HK-2 (cell line): ENCODE measurements around the gene NDUFS6.

Experiments used
- DNase-seq: peaks from one replicate; pipeline ENCODE4 v3.0.0-alpha.2; 2018; ENCODE audit not compliant: unreplicated experiment

The NDUFS6 gene

GRCh38 chr5:1851290-1851934 is 50.2 kb downstream of the NDUFS6 start:
- no peak for DNase-seq

GRCh38 chr5:1852324-1852947 is 51.2 kb downstream of the NDUFS6 start:
- DNase-seq = no peak

GRCh38 chr5:1853531-1853930 is 52.3 kb downstream of the NDUFS6 start:
- DNase-seq = no peak

GRCh38 chr5:1855075-1855474 is 53.9 kb downstream of the NDUFS6 start:
- no peak for DNase-seq

GRCh38 chr5:1855596-1855995 is 54.4 kb downstream of the NDUFS6 start:
- no peak for DNase-seq

- DNase-seq = no peak
These were observed 55.5 kb downstream of the NDUFS6 start for GRCh38 chr5:1856596-1857255.

GRCh38 chr5:1857256-1857600 is 56.0 kb downstream of the NDUFS6 start:
- no peak for DNase-seq

- DNase-seq = no peak
These were observed 57.2 kb downstream of the NDUFS6 start for GRCh38 chr5:1858436-1858835.

GRCh38 chr5:1859099-1859498 is 57.9 kb downstream of the NDUFS6 start:
- no peak for DNase-seq

GRCh38 chr5:1860021-1860610 is 58.9 kb downstream of the NDUFS6 start:
- DNase-seq = no peak

GRCh38 chr5:1860949-1861348 is 59.7 kb downstream of the NDUFS6 start:
- DNase-seq = no peak

- no peak for DNase-seq
These were observed 63.8 kb downstream of the NDUFS6 start for GRCh38 chr5:1864896-1865440.

GRCh38 chr5:1865486-1865885 is 64.3 kb downstream of the NDUFS6 start:
- no peak for DNase-seq
